Neural cell (in vitro differentiated cells): ENCODE measurements around the gene C17orf50. TPM values are rescaled to one million over a fixed set of nuclear protein-coding genes. Genes with fewer than 3 reads are reported as not detected.
"Not testable (repeated sequence)": the region's sequence is repeated elsewhere in the genome, so short reads cannot be mapped to it uniquely, and the experiment has no call there.

Source experiments
- H2AFZ ChIP-seq: fragments of 200-600, 300-800 bp; sonication (generic), shearing (Covaris generic); 2 replicates; pipeline ENCODE4 v1.6.0; 2014; ENCODE audit warnings: low read depth, mild to moderate bottlenecking, antibody characterized with exemption, low read length, moderate library complexity
- H3F3A ChIP-seq: fragments of 200-600 bp; shearing (Covaris generic); 2 replicates; pipeline ENCODE4 v1.6.1; 2016; ENCODE audit warnings: mild to moderate bottlenecking, moderate library complexity, mixed read lengths, antibody characterized with exemption, low read length; ENCODE audit not compliant: insufficient read depth, poor library complexity, severe bottlenecking
- H3K27ac ChIP-seq: fragments of 200-600, 300-800 bp; sonication (generic), shearing (Covaris generic); 2 replicates; pipeline ENCODE4 v1.5.1; 2014; ENCODE audit warnings: mild to moderate bottlenecking, low read length, moderate library complexity
- H3K27me3 ChIP-seq: fragments of 300-800, 200-600 bp; sonication (generic), shearing (Covaris generic); 2 replicates; pipeline ENCODE4 v1.6.0; 2014; ENCODE audit warnings: mild to moderate bottlenecking, low read depth, low read length, moderate library complexity; ENCODE audit not compliant: insufficient read depth
- H3K36me3 ChIP-seq: fragments of 300-800, 200-600 bp; sonication (generic), shearing (Covaris generic); 2 replicates; pipeline ENCODE4 v1.5.1; 2014; ENCODE audit warnings: mild to moderate bottlenecking, antibody characterized with exemption, low read length, moderate library complexity; ENCODE audit not compliant: insufficient read depth
- H3K4me2 ChIP-seq: fragments of 300-800, 200-600 bp; sonication (generic), shearing (Covaris generic); 2 replicates; pipeline ENCODE4 v1.6.0; 2014; ENCODE audit warnings: mild to moderate bottlenecking, low read length
- H3K4me3 ChIP-seq: fragments of 300-800, 200-600 bp; sonication (generic), shearing (Covaris generic); 2 replicates; pipeline ENCODE4 v1.5.1; 2014; ENCODE audit warnings: mild to moderate bottlenecking, low read length, moderate library complexity
- H3K79me2 ChIP-seq: fragments of 200-600 bp; shearing (Covaris generic); replicated peaks from 2 replicates; pipeline ENCODE4 v1.6.0; 2014; ENCODE audit warnings: mild to moderate bottlenecking, low read length, moderate library complexity; ENCODE audit not compliant: insufficient read depth
- H3K9ac ChIP-seq: fragments of 300-800, 200-600 bp; sonication (generic), shearing (Covaris generic); 2 replicates; pipeline ENCODE4 v1.6.1; 2016; ENCODE audit warnings: mild to moderate bottlenecking, low read length, mixed read lengths
- H3K9me2 ChIP-seq: fragments of 200-600 bp; shearing (Covaris generic); 2 replicates; pipeline ENCODE4 v1.6.1; 2016; ENCODE audit warnings: mild to moderate bottlenecking, low read length, mixed read lengths; ENCODE audit not compliant: insufficient read depth
- H3K9me3 ChIP-seq: fragments of 200-600, 300-800 bp; sonication (generic), shearing (Covaris generic); 2 replicates; pipeline ENCODE4 v1.6.1; 2016; ENCODE audit warnings: mild to moderate bottlenecking, mixed run types, low read length, moderate library complexity, mixed read lengths
- H4K20me1 ChIP-seq: fragments of 200-600 bp; shearing (Covaris generic); 2 replicates; pipeline ENCODE4 v1.6.1; 2016; ENCODE audit warnings: mild to moderate bottlenecking, mixed run types; ENCODE audit not compliant: insufficient read depth
- CTCF ChIP-seq: fragments of 450-650 bp; IDR thresholded peaks from 2 replicates; pipeline ENCODE4 v1.5.1; 2014; ENCODE audit warnings: antibody characterized with exemption, mild to moderate bottlenecking, moderate library complexity; ENCODE audit not compliant: poor library complexity, severe bottlenecking
- EP300 ChIP-seq: fragments of 450-650 bp; conservative IDR thresholded peaks from 2 replicates; pipeline ENCODE4 v1.6.1; 2014; ENCODE audit warnings: antibody characterized with exemption, mild to moderate bottlenecking, moderate library complexity; ENCODE audit not compliant: poor library complexity, severe bottlenecking
- EZH2 ChIP-seq: fragments of 200-600, 300-800 bp; shearing (Covaris generic), sonication (generic); IDR thresholded peaks from 2 replicates; pipeline ENCODE4 v1.6.1; 2014; ENCODE audit warnings: antibody characterized with exemption, low read length, borderline replicate concordance, mild to moderate bottlenecking; ENCODE audit not compliant: insufficient read depth, poor library complexity, severe bottlenecking
- MXI1 ChIP-seq: fragments of 450-650 bp; conservative IDR thresholded peaks from 2 replicates; pipeline ENCODE4 v1.6.1; 2014; ENCODE audit warnings: antibody characterized with exemption, mild to moderate bottlenecking; ENCODE audit not compliant: poor library complexity, severe bottlenecking
- POLR2AphosphoS5 ChIP-seq: IDR thresholded peaks from 2 replicates; pipeline ENCODE4 v1.6.1; 2012
- RAD21 ChIP-seq: fragments of 450-650 bp; conservative IDR thresholded peaks from 2 replicates; pipeline ENCODE4 v1.6.1; 2014; ENCODE audit warnings: antibody characterized with exemption, mild to moderate bottlenecking, moderate library complexity
- SMC3 ChIP-seq: fragments of 450-650 bp; conservative IDR thresholded peaks from 2 replicates; pipeline ENCODE4 v1.6.1; 2014; ENCODE audit warnings: antibody characterized with exemption, mild to moderate bottlenecking, moderate library complexity; ENCODE audit not compliant: poor library complexity
- TAF1 ChIP-seq: IDR thresholded peaks from 2 replicates; pipeline ENCODE4 v1.6.1; 2012; ENCODE audit warnings: low read depth
- polyA plus RNA-seq: library from polyadenylated mRNA; depleted of rRNA; stranded (reverse); fragments of >200 nt; gene quantifications from 2 replicates; pipeline ENCODE4 v1.2.3, GENCODE V29; 2014
- TF ChIP-seq, protein P1 (sequence below): IDR thresholded peaks from 2 replicates; pipeline ENCODE4 v1.6.1; 2012; ENCODE audit warnings: borderline replicate concordance

Gene C17orf50
- polyA plus RNA-seq, 1 donor from 2014 or later, result not detected

GRCh38 chr17:35751541-35751940, 9.1 kb upstream of the C17orf50 start:
- H3K27ac ChIP-seq, H3F3A ChIP-seq, H4K20me1 ChIP-seq, H3K79me2 ChIP-seq, H3K27me3 ChIP-seq, H3K4me3 ChIP-seq, H3K4me2 ChIP-seq, H3K36me3 ChIP-seq, H3K9me3 ChIP-seq, H3K9ac ChIP-seq, H3K9me2 ChIP-seq, H2AFZ ChIP-seq: not testable (repeated sequence)

GRCh38 chr17:35752471-35752870, 8.2 kb upstream of the C17orf50 start:
- Histone ChIP-seq H3K27me3 (peaks cover 3% of the 10 kb centered on the region), H2AFZ (no peak overlapping the region), H3K9me3 (no peaks in the 10 kb centered on the region), H3K4me3 (no peak overlapping the region), H3K36me3 (no peaks in the 10 kb centered on the region), H3K27ac (no peak overlapping the region), H4K20me1 (no peaks in the 10 kb centered on the region), H3K79me2 (no peaks in the 10 kb centered on the region), H3K9ac (no peak overlapping the region), H3K4me2 (no peak overlapping the region), H3F3A (no peaks in the 10 kb centered on the region), H3K9me2 (no peaks in the 10 kb centered on the region)
- no peak for TF ChIP-seq RAD21

DNA sequence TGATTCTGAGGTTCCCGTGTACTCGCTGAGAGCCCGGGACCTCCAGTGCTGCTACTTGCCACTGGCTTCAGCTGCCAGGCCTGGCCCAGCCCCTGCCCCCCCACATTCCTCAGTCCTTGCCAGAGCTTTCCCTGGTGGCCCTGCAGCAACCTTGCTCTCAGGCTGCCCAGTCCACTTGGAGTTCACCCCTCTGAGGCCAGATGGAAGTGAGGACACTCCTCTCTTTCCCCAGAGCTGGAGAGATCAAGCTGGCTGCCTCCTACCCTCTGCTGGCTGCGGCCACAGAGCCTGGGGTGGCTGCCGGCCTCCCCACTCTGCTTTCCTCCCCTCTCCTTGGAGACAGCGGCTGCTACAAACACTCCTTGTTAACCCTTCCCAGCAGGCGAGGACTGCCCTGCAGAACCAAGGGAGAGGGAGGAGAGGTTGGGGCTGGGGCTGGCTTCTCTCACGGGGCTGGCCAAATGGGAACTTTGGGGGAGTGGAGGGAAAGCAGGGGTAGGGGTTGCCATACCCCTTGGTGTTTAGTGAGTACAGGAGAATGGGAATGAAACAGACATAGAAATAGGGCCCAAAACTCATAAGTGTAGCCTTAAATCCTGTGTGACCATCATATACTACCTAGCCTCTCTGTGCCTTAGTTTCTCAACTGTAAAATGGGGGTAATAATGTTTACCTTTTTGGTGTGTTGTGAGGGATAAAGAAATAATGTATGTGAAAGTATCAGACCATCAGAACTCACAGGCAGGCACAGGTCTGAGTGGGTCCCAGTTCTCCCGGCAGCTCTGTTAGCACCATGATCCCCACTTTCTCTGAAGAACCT, 7.5 kb upstream of the C17orf50 start, which contains the start of gene GAS2L2:
Gene GAS2L2, minus strand, starts transcription at position 295 of the 820 bp plus-strand sequence. CDS start 389 bp downstream, outside the sequence.
- no peak within 1 kb of the TSS for H3K4me2 ChIP-seq
- no peak within 1 kb of the TSS for H3K9ac ChIP-seq
- no peak within 1 kb of the TSS for H2AFZ ChIP-seq
- no peaks in the 10 kb centered on the region for H3K36me3 ChIP-seq
- no peaks in the 10 kb centered on the region for H3F3A ChIP-seq
- H3K9me2 ChIP-seq, result no peaks in the 10 kb centered on the region
- no peaks in the 10 kb centered on the region for H4K20me1 ChIP-seq
- H3K79me2 ChIP-seq, result no peaks in the 10 kb centered on the region
- TF ChIP-seq POLR2AphosphoS5 (no peak), SMC3 (no peak), TAF1 (no peak), CTCF (no peak), EP300 (no peak), EZH2 (no peak), RAD21 (no peak), MXI1 (no peak)
- TF ChIP-seq, protein P1, sequence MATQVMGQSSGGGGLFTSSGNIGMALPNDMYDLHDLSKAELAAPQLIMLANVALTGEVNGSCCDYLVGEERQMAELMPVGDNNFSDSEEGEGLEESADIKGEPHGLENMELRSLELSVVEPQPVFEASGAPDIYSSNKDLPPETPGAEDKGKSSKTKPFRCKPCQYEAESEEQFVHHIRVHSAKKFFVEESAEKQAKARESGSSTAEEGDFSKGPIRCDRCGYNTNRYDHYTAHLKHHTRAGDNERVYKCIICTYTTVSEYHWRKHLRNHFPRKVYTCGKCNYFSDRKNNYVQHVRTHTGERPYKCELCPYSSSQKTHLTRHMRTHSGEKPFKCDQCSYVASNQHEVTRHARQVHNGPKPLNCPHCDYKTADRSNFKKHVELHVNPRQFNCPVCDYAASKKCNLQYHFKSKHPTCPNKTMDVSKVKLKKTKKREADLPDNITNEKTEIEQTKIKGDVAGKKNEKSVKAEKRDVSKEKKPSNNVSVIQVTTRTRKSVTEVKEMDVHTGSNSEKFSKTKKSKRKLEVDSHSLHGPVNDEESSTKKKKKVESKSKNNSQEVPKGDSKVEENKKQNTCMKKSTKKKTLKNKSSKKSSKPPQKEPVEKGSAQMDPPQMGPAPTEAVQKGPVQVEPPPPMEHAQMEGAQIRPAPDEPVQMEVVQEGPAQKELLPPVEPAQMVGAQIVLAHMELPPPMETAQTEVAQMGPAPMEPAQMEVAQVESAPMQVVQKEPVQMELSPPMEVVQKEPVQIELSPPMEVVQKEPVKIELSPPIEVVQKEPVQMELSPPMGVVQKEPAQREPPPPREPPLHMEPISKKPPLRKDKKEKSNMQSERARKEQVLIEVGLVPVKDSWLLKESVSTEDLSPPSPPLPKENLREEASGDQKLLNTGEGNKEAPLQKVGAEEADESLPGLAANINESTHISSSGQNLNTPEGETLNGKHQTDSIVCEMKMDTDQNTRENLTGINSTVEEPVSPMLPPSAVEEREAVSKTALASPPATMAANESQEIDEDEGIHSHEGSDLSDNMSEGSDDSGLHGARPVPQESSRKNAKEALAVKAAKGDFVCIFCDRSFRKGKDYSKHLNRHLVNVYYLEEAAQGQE, result no peak
- H3K27me3 ChIP-seq, result peaks cover 3% of the 10 kb centered on the region
- H3K4me3 ChIP-seq, result no peak within 1 kb of the TSS
- H3K9me3 ChIP-seq, result no peaks in the 10 kb centered on the region
- no peak within 1 kb of the TSS for H3K27ac ChIP-seq
